ENCODE measurements around the gene PSD2. TPM values are rescaled to one million over a fixed set of nuclear protein-coding genes. Genes with fewer than 3 reads are reported as not detected.

Gene PSD2
- total RNA-seq, 1 donor from 2014 or later = 0.62 TPM

- Mint-ChIP-seq H3K9me3 (ENCODE audit: unreplicated experiment) (peaks cover 6% of the 10 kb centered on the region), H3K36me3 (ENCODE audit: unreplicated experiment) (peaks cover 3% of the 10 kb centered on the region), H3K4me1 (ENCODE audit: unreplicated experiment) (no peaks in the 10 kb centered on the region), H3K27me3 (ENCODE audit: unreplicated experiment) (peaks cover 37% of the 10 kb centered on the region), H3K4me3 (ENCODE audit: unreplicated experiment) (no peak overlapping the region), H3K27ac (ENCODE audit: unreplicated experiment) (no peak overlapping the region)
- DNase-seq (ENCODE audit: extremely low spot score, unreplicated experiment) = no peak
- no peak for TF ChIP-seq CTCF (IDR thresholded peaks at IDR 0.05)
Measured at GRCh38 chr5:139814191-139814601, 18.6 kb downstream of the PSD2 start.

- Mint-ChIP-seq H3K4me3 (ENCODE audit: unreplicated experiment) (no peak overlapping the region), H3K9me3 (ENCODE audit: unreplicated experiment) (peaks cover 6% of the 10 kb centered on the region), H3K27ac (ENCODE audit: unreplicated experiment) (no peak overlapping the region), H3K36me3 (ENCODE audit: unreplicated experiment) (peaks cover 3% of the 10 kb centered on the region), H3K4me1 (ENCODE audit: unreplicated experiment) (no peaks in the 10 kb centered on the region), H3K27me3 (ENCODE audit: unreplicated experiment) (peaks cover 37% of the 10 kb centered on the region)
- TF ChIP-seq CTCF (IDR thresholded peaks at IDR 0.05) = no peak
- DNase-seq (ENCODE audit: extremely low spot score, unreplicated experiment) = no peak
Measured at GRCh38 chr5:139814704-139815280, 19.2 kb downstream of the PSD2 start.

- DNase-seq (ENCODE audit: extremely low spot score, unreplicated experiment) = no peak
- Mint-ChIP-seq H3K9me3 (ENCODE audit: unreplicated experiment) (peaks cover 6% of the 10 kb centered on the region), H3K27ac (ENCODE audit: unreplicated experiment) (no peak overlapping the region), H3K4me1 (ENCODE audit: unreplicated experiment) (no peaks in the 10 kb centered on the region), H3K36me3 (ENCODE audit: unreplicated experiment) (peaks cover 3% of the 10 kb centered on the region), H3K27me3 (ENCODE audit: unreplicated experiment) (peaks cover 42% of the 10 kb centered on the region), H3K4me3 (ENCODE audit: unreplicated experiment) (no peak overlapping the region)
- TF ChIP-seq CTCF (IDR thresholded peaks at IDR 0.05) = no peak
Measured at GRCh38 chr5:139816566-139816965, 21.0 kb downstream of the PSD2 start.

- H3K4me1 Mint-ChIP-seq (ENCODE audit: unreplicated experiment) = no peaks in the 10 kb centered on the region
- TF ChIP-seq CTCF (IDR thresholded peaks at IDR 0.05) = no peak
- DNase-seq (ENCODE audit: extremely low spot score, unreplicated experiment) = no peak
- H3K27me3 Mint-ChIP-seq (ENCODE audit: unreplicated experiment) = peaks cover 35% of the 10 kb centered on the region
- H3K27ac Mint-ChIP-seq (ENCODE audit: unreplicated experiment) = no peak overlapping the region
- peaks cover 3% of the 10 kb centered on the region for H3K36me3 Mint-ChIP-seq (ENCODE audit: unreplicated experiment)
- H3K9me3 Mint-ChIP-seq (ENCODE audit: unreplicated experiment) = peaks cover 6% of the 10 kb centered on the region
- no peak overlapping the region for H3K4me3 Mint-ChIP-seq (ENCODE audit: unreplicated experiment)
Measured at GRCh38 chr5:139817362-139817761, 21.8 kb downstream of the PSD2 start.

GRCh38 chr5:139817970-139818369, 22.4 kb downstream of the PSD2 start:
- H3K4me1 Mint-ChIP-seq (ENCODE audit: unreplicated experiment) = no peaks in the 10 kb centered on the region
- no peak for TF ChIP-seq CTCF (IDR thresholded peaks at IDR 0.05)
- no peak for DNase-seq (ENCODE audit: extremely low spot score, unreplicated experiment)
- H3K27me3 Mint-ChIP-seq (ENCODE audit: unreplicated experiment) = peaks cover 31% of the 10 kb centered on the region
- no peak overlapping the region for H3K27ac Mint-ChIP-seq (ENCODE audit: unreplicated experiment)
- peaks cover 3% of the 10 kb centered on the region for H3K36me3 Mint-ChIP-seq (ENCODE audit: unreplicated experiment)
- no peak overlapping the region for H3K4me3 Mint-ChIP-seq (ENCODE audit: unreplicated experiment)
- H3K9me3 Mint-ChIP-seq (ENCODE audit: unreplicated experiment) = peaks cover 6% of the 10 kb centered on the region
